Cardiac fibroblast (primary cell): ENCODE data around the gene SMARCD3.

Experiments used
- DNase-seq, 2 donors: peaks; one replicate each; pipeline versions ENCODE4 v3.0.0 to v3.0.0-alpha.2; 2010; ENCODE audit warnings: low read depth in 2 of 2
- H3K4me3 ChIP-seq, 2 donors: replicated peaks in 1 of 2; 1 replicate in 1 of 2; 2 replicates in 1 of 2; pipeline ENCODE4 v1.5.1; 2011; ENCODE audit warnings: low read depth in 2 of 2, low read length in 2 of 2, mild to moderate bottlenecking in 2 of 2, moderate library complexity in 1 of 2
- TF ChIP-seq, protein P1 (sequence below): IDR thresholded peaks from one replicate; pipeline ENCODE4 v1.5.1; 2011; ENCODE audit warnings: low read depth, mild to moderate bottlenecking, low read length, inconsistent platforms

SMARCD3 gene

DNA sequence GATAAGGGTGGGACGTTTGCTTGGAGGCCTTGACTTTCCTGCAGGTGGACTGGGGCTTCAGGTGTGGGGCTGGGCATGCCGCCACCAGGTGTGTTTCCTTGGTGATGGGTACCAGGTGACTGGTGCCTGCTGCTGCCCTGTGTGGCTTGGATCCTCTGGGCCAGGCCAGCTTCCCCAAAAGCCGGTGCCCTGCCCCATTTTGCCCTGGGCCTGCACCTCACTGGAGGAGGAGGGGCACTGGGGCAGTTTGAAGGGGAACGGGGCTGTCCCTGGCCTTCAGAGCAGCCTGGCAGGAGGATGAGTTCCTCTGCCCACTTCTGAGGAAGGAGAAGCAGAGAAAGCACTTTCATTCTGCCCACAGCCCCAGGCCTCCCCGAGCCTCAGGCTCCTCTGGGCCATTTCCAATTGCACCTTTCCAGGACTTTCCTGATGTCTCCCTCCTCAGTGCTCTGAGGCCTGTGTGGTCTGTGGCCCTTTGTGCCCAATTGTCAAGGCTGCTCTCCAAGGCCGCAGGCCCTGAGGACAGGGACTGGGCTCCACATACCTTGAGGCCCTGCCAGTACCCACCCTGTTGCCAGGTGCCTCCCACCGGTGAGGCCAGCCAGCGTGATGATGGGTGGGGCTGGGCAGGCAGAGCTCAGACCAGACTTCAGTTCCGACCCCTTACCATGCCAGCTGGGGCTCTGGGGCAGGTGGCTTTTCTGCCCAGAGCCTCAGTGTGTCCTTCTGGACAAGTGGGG is 25.3 kb upstream of the SMARCD3 start:
- H3K4me3 ChIP-seq, result no peak overlapping the region
- no peak for DNase-seq
- TF ChIP-seq, protein P1, sequence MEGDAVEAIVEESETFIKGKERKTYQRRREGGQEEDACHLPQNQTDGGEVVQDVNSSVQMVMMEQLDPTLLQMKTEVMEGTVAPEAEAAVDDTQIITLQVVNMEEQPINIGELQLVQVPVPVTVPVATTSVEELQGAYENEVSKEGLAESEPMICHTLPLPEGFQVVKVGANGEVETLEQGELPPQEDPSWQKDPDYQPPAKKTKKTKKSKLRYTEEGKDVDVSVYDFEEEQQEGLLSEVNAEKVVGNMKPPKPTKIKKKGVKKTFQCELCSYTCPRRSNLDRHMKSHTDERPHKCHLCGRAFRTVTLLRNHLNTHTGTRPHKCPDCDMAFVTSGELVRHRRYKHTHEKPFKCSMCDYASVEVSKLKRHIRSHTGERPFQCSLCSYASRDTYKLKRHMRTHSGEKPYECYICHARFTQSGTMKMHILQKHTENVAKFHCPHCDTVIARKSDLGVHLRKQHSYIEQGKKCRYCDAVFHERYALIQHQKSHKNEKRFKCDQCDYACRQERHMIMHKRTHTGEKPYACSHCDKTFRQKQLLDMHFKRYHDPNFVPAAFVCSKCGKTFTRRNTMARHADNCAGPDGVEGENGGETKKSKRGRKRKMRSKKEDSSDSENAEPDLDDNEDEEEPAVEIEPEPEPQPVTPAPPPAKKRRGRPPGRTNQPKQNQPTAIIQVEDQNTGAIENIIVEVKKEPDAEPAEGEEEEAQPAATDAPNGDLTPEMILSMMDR, result no peak

GRCh38 chr7:151272877-151273276 is 24.4 kb upstream of the SMARCD3 start:
- DNase-seq, result no peak
- TF ChIP-seq, protein P1, result no peak
- no peak overlapping the region for H3K4me3 ChIP-seq

GRCh38 chr7:151272405-151272804 is 23.9 kb upstream of the SMARCD3 start:
- H3K4me3 ChIP-seq, result no peak overlapping the region
- TF ChIP-seq, protein P1, result no peak
- peak in 1 of 2 donors; percentile 29 for DNase-seq

DNA sequence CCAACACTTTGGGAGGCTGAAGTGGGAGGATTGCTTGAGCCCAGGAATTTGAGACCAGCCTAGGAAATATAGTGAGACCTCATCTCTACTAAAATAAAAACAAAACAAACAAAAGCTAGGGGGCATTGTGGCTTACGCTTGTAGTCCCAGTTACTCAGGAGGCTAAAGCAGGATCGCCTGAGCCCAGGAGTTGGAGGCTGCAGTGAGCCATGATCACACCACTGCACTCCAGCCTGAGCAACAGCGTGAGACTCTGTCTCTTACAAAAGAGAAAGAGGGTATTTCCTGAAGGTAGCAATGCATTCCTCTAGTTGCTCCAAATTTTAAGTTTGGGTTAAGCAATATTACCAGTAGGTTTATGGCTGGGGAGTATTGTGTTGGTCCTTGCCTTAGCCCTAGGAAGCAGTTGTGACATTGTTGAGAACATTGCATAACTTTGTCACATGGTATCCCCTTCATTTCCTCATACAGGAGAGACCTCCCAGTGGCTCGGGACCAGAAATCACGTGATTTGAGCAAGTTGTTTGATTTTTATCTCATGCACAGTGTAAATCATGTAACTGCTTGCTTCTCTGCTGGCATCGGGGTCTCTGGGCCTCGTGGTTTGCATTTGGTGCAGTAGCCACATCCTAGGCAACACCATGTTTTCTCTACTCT is 23.3 kb upstream of the SMARCD3 start:
- peak; percentile 73 to 77 for DNase-seq
- TF ChIP-seq, protein P1, result no peak
- H3K4me3 ChIP-seq, result no peak overlapping the region

GRCh38 chr7:151269511-151269910 is 21.0 kb upstream of the SMARCD3 start:
- TF ChIP-seq, protein P1, result no peak
- no peak overlapping the region for H3K4me3 ChIP-seq
- DNase-seq, result no peak

- no peak for DNase-seq
- TF ChIP-seq, protein P1, result no peak
These were observed 16.9 kb upstream of the SMARCD3 start for GRCh38 chr7:151265351-151265931.

More at GRCh38 chr7:151265351-151265931, 16.9 kb upstream of the SMARCD3 start:
- no peak overlapping the region for H3K4me3 ChIP-seq
